GM12865 (cell line): ENCODE data around the gene PCNA.

Source experiments
- DNase-seq: peaks from one replicate; pipeline ENCODE4 v3.0.0; 2010; ENCODE audit warnings: low read depth
- H3K4me3 ChIP-seq: 2 replicates; pipeline ENCODE4 v1.5.1; 2011; ENCODE audit warnings: mild to moderate bottlenecking, low read depth, low read length, control low read depth
- TF ChIP-seq, protein P1 (sequence below): IDR thresholded peaks from 2 replicates; pipeline ENCODE4 v1.5.1; 2011; ENCODE audit warnings: low read length, control low read depth, low read depth, inconsistent platforms; ENCODE audit not compliant: insufficient read depth; ENCODE audit errors: missing control alignments

The PCNA gene

DNA sequence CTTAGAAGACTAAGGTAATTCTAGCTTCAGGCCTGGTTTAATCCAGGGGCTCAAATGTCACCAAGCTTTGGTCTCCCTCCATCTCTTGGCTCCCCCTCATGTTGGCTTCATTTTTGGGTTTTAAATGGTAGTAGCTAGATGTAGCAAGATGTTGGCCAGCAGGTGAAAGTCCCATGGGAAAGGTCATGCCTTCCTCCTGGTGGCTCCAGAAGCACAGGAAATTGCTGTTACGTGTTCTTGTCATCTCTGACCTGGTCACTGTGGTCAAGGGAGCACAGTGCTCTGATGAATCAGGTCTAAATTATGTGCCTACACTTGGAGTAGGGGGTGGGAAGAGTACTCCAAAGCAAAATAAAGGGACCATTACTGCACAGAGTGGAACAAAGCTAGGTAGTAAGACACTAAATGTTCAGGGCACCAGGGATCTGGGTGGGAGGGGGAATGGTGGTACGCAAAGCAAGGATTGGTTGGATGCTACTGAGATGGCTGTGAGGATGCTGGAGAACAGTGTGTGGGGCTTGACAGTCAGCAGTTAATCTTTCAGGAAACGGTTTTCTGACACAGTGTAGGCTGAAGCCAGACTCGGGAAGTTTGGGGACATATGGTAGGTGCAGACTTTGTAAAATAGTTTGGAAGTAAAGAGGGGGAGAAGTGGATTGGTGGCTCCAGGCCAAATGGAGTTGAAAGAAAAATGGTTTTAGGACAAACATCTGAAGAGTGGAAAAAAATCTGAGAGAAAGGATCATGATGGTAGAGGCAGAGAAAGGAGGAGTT is 37.1 kb upstream of the PCNA start:
- TF ChIP-seq, protein P1, sequence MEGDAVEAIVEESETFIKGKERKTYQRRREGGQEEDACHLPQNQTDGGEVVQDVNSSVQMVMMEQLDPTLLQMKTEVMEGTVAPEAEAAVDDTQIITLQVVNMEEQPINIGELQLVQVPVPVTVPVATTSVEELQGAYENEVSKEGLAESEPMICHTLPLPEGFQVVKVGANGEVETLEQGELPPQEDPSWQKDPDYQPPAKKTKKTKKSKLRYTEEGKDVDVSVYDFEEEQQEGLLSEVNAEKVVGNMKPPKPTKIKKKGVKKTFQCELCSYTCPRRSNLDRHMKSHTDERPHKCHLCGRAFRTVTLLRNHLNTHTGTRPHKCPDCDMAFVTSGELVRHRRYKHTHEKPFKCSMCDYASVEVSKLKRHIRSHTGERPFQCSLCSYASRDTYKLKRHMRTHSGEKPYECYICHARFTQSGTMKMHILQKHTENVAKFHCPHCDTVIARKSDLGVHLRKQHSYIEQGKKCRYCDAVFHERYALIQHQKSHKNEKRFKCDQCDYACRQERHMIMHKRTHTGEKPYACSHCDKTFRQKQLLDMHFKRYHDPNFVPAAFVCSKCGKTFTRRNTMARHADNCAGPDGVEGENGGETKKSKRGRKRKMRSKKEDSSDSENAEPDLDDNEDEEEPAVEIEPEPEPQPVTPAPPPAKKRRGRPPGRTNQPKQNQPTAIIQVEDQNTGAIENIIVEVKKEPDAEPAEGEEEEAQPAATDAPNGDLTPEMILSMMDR = no peak
- DNase-seq = no peak
- no peak overlapping the region for H3K4me3 ChIP-seq

DNA sequence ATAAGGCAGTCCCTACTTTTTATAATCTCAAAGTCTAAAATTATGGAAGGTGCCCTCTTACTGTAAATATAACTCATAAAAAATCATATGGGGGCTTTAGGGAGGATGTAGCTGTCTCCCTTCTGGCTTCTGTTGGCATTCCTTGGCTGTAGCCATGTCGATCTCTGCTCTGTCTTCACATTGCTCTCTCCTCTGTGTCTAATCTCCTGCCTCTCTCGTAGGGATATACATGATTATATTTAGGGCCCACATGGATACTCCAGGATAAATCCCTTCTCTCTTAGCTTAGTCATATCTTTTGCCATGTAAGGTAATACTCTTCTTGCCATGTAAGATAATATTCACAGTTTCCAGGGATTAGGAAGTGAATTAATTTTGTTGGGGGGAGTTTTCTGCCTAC is 35.6 kb upstream of the PCNA start:
- no peak for DNase-seq
- TF ChIP-seq, protein P1 = no peak
- H3K4me3 ChIP-seq = no peak overlapping the region

DNA sequence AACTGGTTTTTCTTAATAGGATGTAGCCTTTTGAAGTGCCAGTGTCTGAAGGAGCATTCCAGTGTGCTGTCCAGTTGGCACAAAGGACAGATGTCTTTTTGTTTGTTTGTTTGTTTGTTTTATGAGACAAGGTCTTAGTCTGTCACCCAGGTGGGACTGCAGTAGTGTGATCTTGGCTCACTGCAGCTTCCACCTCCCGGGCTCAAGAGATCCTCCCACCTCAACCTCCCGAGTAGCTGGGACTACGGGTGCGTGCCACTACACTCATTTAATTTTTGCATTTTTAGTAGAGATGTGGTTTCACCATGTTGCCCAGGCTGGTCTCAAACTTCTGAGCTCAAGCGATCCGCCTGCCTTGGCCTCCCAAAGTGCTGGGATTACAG is 34.8 kb upstream of the PCNA start:
- TF ChIP-seq, protein P1 = no peak
- no peak for DNase-seq
- no peak overlapping the region for H3K4me3 ChIP-seq

DNA sequence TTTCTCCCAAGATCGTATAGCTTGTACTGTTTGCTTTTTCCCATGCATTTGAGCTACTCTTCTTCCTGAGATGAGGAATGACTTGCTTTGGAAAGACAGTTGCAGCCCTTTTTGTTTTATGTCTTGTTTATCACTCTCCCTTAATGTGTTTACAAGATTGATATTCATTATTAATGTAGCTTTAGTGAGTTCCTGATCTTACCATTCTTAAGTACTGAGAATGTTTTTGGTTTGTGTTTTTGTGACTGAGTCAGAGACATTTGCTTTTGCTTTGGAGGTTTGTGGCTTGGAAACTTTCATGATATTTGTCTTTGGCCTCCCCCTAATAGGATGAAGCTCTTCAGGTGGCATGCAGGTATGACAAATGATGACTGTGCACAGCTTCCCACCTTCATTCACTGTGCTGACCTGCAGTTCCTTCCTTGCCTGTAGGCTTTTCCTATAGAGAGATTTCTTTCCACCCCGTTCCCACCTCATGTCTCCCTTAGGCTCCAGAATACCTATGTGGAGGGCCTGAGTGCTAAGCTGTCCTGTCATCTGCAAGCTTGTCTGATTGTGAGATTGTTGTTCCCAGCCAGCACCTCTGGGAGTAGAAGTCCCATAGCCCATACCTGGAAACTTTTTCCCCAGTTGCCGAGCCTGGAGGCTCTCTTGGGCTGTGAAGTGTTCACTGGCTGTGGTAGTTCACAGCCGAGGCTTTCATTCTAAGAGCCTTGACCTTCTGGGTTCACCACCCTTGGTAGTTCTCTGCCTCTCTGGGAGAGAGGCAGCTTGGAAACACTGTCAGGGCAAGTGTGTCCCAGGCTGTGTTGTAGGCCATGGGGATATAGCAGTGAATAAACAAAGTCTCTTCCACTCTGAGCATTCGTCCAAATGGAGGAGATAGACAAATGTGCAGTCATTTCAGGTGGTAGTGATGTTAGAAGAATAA is 34.1 kb upstream of the PCNA start:
- no peak for DNase-seq
- H3K4me3 ChIP-seq = no peak overlapping the region
- TF ChIP-seq, protein P1 = no peak

DNA sequence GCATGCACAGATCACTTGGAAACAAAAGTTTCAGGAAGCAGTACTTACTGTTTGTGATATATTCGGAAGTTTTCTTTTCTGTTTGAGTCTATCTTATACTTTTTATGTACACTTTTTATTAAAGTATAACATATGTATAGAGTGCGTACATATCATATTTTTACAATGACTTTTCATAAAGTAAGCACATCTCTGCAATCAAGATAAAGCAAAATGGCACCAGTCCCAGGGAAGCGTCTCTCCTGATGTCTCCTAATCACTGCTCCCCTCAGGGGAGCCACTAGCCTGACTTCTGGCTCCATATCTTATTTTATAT is 33.4 kb upstream of the PCNA start:
- H3K4me3 ChIP-seq = no peak overlapping the region
- TF ChIP-seq, protein P1 = no peak
- DNase-seq = no peak

DNA sequence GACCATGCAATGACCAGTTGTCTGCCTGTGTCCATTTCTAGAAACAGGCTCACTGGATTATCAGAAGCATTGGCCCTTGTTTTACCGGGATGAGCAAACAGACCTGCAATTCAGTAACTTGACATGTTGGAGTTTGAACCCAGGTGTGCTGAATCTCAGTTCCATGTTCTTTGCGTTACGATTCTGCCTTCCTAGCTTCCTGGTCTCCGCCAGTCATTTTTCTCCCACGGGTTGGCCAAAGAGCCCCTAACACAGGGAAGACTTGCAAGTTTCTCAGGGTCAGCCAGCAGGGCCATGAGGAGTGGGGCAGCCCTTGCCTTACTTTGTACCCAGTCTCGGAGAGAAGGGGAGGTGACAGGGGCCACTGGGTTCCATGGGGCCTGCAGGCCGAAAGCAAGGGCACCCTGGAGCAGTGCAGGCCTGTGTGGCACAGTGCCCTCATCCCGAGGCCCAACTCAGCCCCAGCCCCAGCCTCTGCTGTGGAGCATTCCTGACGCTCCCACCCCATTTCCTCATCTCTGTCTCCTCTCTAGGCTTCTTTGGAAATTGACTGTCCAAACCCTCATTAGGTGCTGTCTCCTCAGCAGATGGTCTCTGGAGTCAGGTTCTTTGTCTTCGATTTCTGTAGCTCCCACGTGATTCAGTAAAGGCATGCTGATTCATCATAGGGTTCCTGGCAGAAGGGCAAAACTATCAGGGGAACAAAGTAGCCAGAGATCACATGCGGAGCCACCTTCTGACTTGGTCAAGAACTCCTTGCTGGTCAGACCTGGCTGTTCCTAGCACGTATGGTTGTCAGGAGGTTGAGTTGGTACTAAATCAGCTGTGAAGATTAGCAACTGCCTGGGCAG is 30.7 kb upstream of the PCNA start:
- TF ChIP-seq, protein P1 = no peak
- no peak overlapping the region for H3K4me3 ChIP-seq

More for the DNA sequence above, 30.7 kb upstream of the PCNA start:
- no peak for DNase-seq
